Adrenal gland (tissue), 12 donors: ENCODE results near the gene RPS14. TPM values are rescaled to one million over a fixed set of nuclear protein-coding genes. Genes with fewer than 3 reads are reported as not detected.
"Not testable (repeated sequence)": the region's sequence is repeated elsewhere in the genome, so short reads cannot be mapped to it uniquely, and the experiment has no call there.

Experiments used
- DNase-seq, 7 donors: peaks; one replicate each; pipeline ENCODE4 v3.0.0-alpha.2; 2019 to 2020
- H3K27ac ChIP-seq, 5 donors: fragments of 200-600 bp; sonication (generic) in 4 of 5; 1 replicate in 3 of 5; 2 replicates in 2 of 5; pipeline versions ENCODE4 v1.5.1 to v1.8.0; 2016 to 2020; ENCODE audit warnings: mild to moderate bottlenecking in 1 of 5
- H3K27me3 ChIP-seq: fragments of 200-600 bp; 2 replicates; pipeline ENCODE4 v1.8.0; 2021
- H3K36me3 ChIP-seq, 2 donors: fragments of 200-600 bp; replicated peaks in 1 of 2; 1 replicate in 1 of 2; 2 replicates in 1 of 2; pipeline versions ENCODE4 v1.5.1 to v1.8.0; 2018 to 2022
- H3K4me1 ChIP-seq, 2 donors: fragments of 200-600 bp; replicated peaks in 1 of 2; 1 replicate in 1 of 2; 2 replicates in 1 of 2; pipeline versions ENCODE4 v1.5.1 to v1.8.0; 2018 to 2021
- H3K4me3 ChIP-seq, 4 donors: fragments of 200-600 bp; sonication (generic) in 3 of 4; one replicate each; pipeline ENCODE4 v1.5.1; 2016 to 2018
- H3K9me3 ChIP-seq, 3 donors: fragments of 200-600 bp; sonication (generic) in 1 of 3; replicated peaks in 1 of 3; 1 replicate in 2 of 3; 2 replicates in 1 of 3; pipeline versions ENCODE4 v1.5.1 to v1.8.0; 2016 to 2021
- CTCF ChIP-seq, 6 experiments: fragments of 450-650 bp in 4 of 6; fragments of 200-600 bp in 2 of 6; sonication (generic) in 1 of 6; IDR thresholded peaks; 1 replicate in 5 of 6; 2 replicates in 1 of 6; pipeline versions ENCODE4 v1.5.1 to v1.8.0; 2016 to 2021; ENCODE audit warnings: antibody characterized with exemption in 6 of 6, mild to moderate bottlenecking in 2 of 6, moderate library complexity in 1 of 6
- POLR2A ChIP-seq, 2 donors: fragments of 450-650 bp; IDR thresholded peaks; one replicate each; pipeline ENCODE4 v1.6.1; 2017; ENCODE audit warnings: antibody characterized with exemption in 2 of 2, mild to moderate bottlenecking in 2 of 2, moderate library complexity in 1 of 2
- WGBS, 4 donors: extraction: QIAGEN DNeasy Blood & Tissue Kit in 2 of 4; methylation state at CpG; one replicate each; pipeline versions ENCODE4 v1.1.5 to v1.1.7; 2013 to 2017; 5-methylcytosine and 5-hydroxymethylcytosine counted together
- intact Hi-C, 2 donors: fragments of 100-400 bp; cut with DNase I; formaldehyde crosslinking; loops; one replicate each; pipeline versions ENCODE4 v1.14.1 to v1.15.0; 2022 to 2023
- polyA plus RNA-seq, 3 donors: library from polyadenylated mRNA; stranded (reverse); fragments of 200-250 nt in 2 of 3; fragments of 350-450 nt in 1 of 3; fragmentation: Illumina TruSeq in 1 of 3; extraction: RNeasy Lipid Tissue Mini Kit (QIAGEN cat#74804) in 1 of 3; gene quantifications; one replicate each; pipeline ENCODE4 v1.2.3, GENCODE V29; 2013 to 2014
- total RNA-seq, 9 donors: library from RNA; depleted of rRNA in 4 of 9; stranded (reverse); fragments of >200 nt in 4 of 9; fragments of 120-200 nt in 1 of 9; fragmentation: NEBNext Ultra II Directional in 1 of 9; extraction: Animal tissue kit (Norgen Biotek cat#: 25700) in 1 of 9; gene quantifications; one replicate each; pipeline versions ENCODE4 v1.1.0 to v1.2.4, GENCODE V29; 2013 to 2023
- donor health status: healthy with polysubstance abuse.
- donor health status: Bipolar disorder and iron deficiency.
- donor health status: DM: yes; HTN: yes; CAD: no.
- donor health status: DM: no; HTN: no; CAD: no.
- donor health status: DM: no; HTN: no; CAD: no.
- donor health status: DM: yes; HTN: yes; CAD: no.

RPS14 gene
- total and polyA plus RNA-seq, 12 donors = 1,067 to 3,506 (median 1,891) TPM

GRCh38 chr5:150484964-150485692 is 35.6 kb upstream of the RPS14 start:
- TF ChIP-seq POLR2A (IDR thresholded peaks at IDR 0.05) = no peak
- TF ChIP-seq CTCF (IDR thresholded peaks at IDR 0.05) = no peak
- Histone ChIP-seq H3K36me3 (no peaks in the 10 kb centered on the region), H3K27ac (peak overlapping the region in 4 of 5 donors; percentile 87 to 97 (median 92)), H3K27me3 (no peaks in the 10 kb centered on the region), H3K4me1 (peaks cover 40 to 43% of the 10 kb centered on the region in 2 donors), H3K9me3 (no peaks in the 10 kb centered on the region), H3K4me3 (peak overlapping the region; percentile 85 to 100 (median 95))
- DNase-seq = no peak
- 11 to 59% (median 12%) methylated on average over 7 to 28 of the region's 28 CpGs for WGBS, 4 donors
- intact Hi-C loops = no loop called here

GRCh38 chr5:150481972-150482406 is 32.5 kb upstream of the RPS14 start:
- Histone ChIP-seq H3K4me1 (peaks cover 10 to 12% of the 10 kb centered on the region in 2 donors), H3K27me3 (no peaks in the 10 kb centered on the region), H3K27ac (no peak overlapping the region), H3K9me3 (no peaks in the 10 kb centered on the region), H3K4me3 (no peak overlapping the region), H3K36me3 (no peaks in the 10 kb centered on the region)
- 55 to 75% (median 61%) methylated on average over 6 of the region's 6 CpGs for WGBS, 4 donors
- no peak for DNase-seq
- no peak for TF ChIP-seq CTCF (IDR thresholded peaks at IDR 0.05)
- TF ChIP-seq POLR2A (IDR thresholded peaks at IDR 0.05) = no peak
- intact Hi-C loops = no loop called here

- intact Hi-C loops = no loop called here
- H3K27me3 ChIP-seq = no peaks in the 10 kb centered on the region
- no peak overlapping the region for H3K27ac ChIP-seq
- TF ChIP-seq CTCF (IDR thresholded peaks at IDR 0.05) = no peak
- TF ChIP-seq POLR2A (IDR thresholded peaks at IDR 0.05) = no peak
- H3K4me3 ChIP-seq = no peak overlapping the region
- DNase-seq = no peak
- H3K36me3 ChIP-seq = no peaks in the 10 kb centered on the region
- no peaks in the 10 kb centered on the region for H3K9me3 ChIP-seq
- WGBS, 4 donors = 88 to 94% (median 91%) methylated on average over 6 of the region's 6 CpGs
- H3K4me1 ChIP-seq = peaks cover 7 to 10% of the 10 kb centered on the region in 2 donors
These were observed 32.1 kb upstream of the RPS14 start for GRCh38 chr5:150481708-150481965.

GRCh38 chr5:150479416-150479815 is 29.9 kb upstream of the RPS14 start:
- WGBS, 4 donors = 84 to 88% (median 85%) methylated on average over 2 of the region's 2 CpGs
- intact Hi-C loops = no loop called here
- Histone ChIP-seq H3K27me3 (no peaks in the 10 kb centered on the region), H3K4me3 (no peak overlapping the region), H3K27ac (no peak overlapping the region), H3K36me3 (no peaks in the 10 kb centered on the region), H3K4me1 (no peaks in the 10 kb centered on the region), H3K9me3 (no peaks in the 10 kb centered on the region)
- no peak for DNase-seq
- TF ChIP-seq CTCF (IDR thresholded peaks at IDR 0.05) (no peak), POLR2A (IDR thresholded peaks at IDR 0.05) (no peak)

- WGBS, 4 donors = 67 to 84% (median 80%) methylated on average over 6 of the region's 6 CpGs
- intact Hi-C loops, H3K27me3 ChIP-seq, H3K27ac ChIP-seq, H3K9me3 ChIP-seq, H3K4me1 ChIP-seq, DNase-seq, H3K36me3 ChIP-seq, H3K4me3 ChIP-seq: not testable (repeated sequence)
These were observed 27.0 kb upstream of the RPS14 start for GRCh38 chr5:150476568-150476967.
